ENCODE results near the gene SYDE2.

DNA sequence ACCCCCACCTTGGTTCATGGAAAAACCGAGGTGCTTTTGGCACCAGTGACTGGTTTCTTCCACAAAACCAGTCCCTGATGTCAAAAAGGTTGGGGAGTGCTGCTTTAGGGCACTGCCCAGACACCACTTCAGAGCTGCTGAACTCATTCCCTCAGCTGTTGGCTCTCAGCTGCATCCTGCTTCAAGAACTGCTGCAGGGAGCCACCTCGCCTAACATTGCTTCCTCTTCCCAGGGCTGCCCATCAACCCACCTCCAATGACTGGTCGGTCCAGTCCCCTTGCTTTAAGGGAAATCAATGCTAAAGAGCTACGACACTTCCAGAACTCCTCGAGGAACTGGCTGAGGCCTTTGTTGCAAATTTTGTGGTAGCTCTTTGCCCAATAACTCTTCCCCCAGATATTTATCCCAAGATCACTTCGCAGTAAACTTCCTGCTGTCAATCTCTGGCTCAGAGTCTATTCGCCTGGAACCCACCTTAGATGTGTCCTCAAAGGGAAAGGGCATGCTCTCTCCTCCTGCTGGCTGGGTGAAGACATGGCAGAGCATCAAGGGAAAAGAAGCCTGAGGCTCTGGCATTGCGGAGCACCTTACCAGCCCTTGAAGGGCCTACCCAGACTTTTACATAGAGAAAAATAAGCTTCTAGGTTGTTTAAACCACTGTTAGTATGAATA lies 29.6 kb upstream of the SYDE2 start:
- TF ChIP-seq, protein P1, sequence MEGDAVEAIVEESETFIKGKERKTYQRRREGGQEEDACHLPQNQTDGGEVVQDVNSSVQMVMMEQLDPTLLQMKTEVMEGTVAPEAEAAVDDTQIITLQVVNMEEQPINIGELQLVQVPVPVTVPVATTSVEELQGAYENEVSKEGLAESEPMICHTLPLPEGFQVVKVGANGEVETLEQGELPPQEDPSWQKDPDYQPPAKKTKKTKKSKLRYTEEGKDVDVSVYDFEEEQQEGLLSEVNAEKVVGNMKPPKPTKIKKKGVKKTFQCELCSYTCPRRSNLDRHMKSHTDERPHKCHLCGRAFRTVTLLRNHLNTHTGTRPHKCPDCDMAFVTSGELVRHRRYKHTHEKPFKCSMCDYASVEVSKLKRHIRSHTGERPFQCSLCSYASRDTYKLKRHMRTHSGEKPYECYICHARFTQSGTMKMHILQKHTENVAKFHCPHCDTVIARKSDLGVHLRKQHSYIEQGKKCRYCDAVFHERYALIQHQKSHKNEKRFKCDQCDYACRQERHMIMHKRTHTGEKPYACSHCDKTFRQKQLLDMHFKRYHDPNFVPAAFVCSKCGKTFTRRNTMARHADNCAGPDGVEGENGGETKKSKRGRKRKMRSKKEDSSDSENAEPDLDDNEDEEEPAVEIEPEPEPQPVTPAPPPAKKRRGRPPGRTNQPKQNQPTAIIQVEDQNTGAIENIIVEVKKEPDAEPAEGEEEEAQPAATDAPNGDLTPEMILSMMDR (IDR thresholded peaks at IDR 0.05): peak in 5 of 7 experiments; percentile 7 to 39 (median 28)
- no peak for TF ChIP-seq POLR2A (IDR thresholded peaks at IDR 0.05)
